GM19239 (cell line): ENCODE data around the gene SLC19A1.

Source experiments
- DNase-seq: peaks from one replicate; pipeline ENCODE4 v3.0.0; 2011; ENCODE audit warnings: low spot score; ENCODE audit not compliant: insufficient read length
- FAIRE-seq: peaks from 2 replicates; lab custom pipeline; 2011; peaks lifted over from hg19 to GRCh38; lab: Jason Lieb, UNC

SLC19A1 gene

GRCh38 chr21:45497846-45498645, 44.2 kb downstream of the SLC19A1 start:
- no peak for FAIRE-seq

DNA sequence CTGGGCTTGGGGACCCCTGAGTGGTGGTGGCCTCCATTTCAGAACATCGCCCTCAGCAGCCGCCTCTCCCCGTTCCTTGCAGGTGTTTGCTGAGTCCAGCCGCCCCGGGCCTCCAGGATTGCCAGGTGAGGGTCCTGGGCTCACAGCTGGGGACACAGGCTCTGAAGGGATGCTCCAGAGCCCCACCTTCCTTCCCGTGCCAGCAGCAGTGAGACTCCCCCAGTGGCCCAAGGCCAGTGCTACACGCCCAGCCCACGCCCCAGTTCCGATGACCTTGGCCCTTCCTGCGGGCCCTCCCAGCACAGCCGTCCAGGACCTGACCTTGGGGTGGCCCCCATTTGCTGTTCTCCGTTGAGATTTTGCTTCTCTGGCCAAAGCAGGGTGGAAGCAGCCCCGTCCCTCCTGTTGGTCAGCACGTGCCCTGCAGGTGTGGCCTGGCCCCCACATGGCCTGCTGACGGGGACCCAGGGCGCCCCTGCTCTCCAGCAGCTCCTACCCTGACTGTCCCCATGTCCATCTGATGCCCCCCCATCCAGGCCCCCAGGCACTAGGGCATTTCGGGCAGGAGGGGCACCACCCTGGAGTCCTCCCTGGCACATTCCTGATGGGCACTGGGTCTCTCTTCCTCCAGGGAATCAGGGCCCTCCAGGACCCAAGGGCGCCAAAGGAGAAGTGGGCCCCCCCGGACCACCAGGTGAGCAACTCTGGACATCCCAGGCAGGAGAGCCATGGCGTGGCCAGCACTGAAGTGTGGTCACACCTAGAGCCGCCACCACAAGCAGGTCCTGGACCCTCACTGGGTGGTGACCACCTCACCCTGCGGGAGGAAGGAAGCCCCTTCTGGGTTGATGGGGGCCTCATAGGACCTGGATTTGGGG, 45.0 kb downstream of the SLC19A1 start:
- DNase-seq (no peak), FAIRE-seq (no peak)

More at GRCh38 chr21:45497846-45498645, 44.2 kb downstream of the SLC19A1 start:
- DNase-seq: no peak

GRCh38 chr21:45496151-45496967, 45.9 kb downstream of the SLC19A1 start:
- FAIRE-seq: no peak
- no peak for DNase-seq

DNA sequence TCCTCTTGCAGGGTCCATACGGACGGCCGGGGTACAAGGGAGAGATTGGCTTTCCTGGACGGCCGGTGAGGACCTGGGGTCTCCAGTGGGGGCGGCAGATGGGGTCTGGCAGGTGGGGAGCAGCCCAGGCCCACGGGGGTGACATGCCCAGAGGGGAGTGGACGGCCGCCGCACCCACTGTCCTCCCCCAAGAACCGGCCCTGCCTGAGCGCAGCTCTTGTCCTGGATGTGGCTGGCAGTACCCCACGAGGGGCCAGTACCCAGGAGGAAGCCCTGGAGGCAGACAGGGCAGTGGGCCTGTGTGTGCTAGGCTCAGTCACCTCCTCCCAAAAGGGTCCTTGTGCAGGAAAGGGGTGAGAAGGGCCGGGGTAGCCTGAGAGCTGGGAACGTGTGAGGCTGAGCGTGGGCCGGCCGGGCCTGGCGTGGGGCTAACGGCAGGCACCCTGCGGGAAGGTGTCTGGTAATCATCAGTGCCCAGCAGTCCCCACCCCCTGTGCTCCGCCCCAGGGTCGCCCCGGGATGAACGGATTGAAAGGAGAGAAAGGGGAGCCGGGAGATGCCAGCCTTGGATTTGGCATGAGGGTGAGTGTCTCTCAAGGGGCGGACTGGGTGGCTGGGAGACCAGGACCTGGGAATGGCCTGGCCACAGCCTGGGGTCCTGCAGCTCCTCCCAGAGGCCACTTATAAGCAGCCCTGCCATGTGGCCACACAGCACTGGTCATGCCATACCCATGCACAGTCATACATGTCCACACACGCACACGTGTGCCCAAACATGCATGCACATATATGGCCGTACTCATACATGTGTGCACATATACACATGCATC, 47.2 kb downstream of the SLC19A1 start:
- DNase-seq: no peak
- FAIRE-seq: no peak

GRCh38 chr21:45494135-45494850, 47.9 kb downstream of the SLC19A1 start:
- FAIRE-seq (no peak), DNase-seq (no peak)

GRCh38 chr21:45493401-45494001, 48.7 kb downstream of the SLC19A1 start:
- DNase-seq (no peak), FAIRE-seq (no peak)

GRCh38 chr21:45492765-45493164, 49.5 kb downstream of the SLC19A1 start:
- FAIRE-seq (no peak), DNase-seq (no peak)

DNA sequence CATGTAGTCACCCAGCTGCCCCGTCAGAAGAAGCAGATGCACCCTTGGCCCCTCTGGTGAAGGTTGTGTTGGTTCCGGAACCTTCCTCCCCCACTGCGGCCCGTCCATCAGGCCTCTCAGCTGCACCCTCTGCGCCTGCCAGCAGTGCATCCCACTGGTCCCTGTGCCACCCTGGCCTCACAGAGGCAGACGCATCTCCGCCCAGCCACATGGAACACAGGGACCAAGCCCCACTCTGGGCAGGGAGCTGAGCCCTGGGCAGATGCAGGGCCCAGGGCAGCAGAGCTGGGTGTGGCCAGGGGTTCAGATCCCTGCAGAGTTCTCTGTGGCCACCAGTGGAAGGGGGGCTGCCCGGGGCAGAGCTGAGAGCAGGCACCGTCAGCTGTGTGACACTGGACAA, 50.6 kb downstream of the SLC19A1 start:
- FAIRE-seq: no peak
- DNase-seq: no peak

- FAIRE-seq: no peak
- DNase-seq: no peak
Observed at GRCh38 chr21:45491056-45491455, 51.2 kb downstream of the SLC19A1 start.

DNA sequence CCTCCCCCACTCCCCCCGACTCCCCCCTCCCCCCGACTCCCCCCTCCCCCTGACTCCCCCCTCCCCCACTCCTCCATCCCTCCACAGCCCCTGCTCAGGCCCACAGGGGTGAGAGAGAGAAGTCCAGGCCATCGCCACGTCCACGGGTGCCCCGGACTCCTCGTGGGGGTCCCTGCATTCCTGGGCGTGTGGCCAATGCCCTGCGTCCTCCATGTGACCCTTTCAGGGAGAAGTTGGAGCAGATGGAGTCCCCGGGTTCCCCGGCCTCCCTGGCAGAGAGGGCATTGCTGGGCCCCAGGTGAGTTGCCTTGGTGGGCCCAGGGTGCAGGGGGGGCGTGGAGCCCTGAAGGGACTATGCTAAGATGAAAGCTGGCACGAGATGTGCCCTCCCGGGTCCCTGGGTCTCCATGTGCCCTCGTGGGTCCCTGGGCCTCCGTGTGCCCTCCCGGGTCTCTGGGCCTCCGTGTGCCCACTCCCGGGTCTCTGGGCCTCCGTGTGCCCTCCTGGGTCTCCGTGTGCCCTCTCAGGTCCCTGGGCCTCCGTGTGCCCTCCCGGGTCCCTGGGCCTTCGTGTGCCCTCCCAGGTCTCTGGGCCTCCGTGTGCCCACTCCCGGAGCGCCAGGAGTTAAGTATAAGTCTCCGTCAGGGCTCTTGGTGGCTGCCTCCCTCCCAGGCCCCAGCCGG, 52.0 kb downstream of the SLC19A1 start:
- FAIRE-seq (no peak), DNase-seq (no peak)

- FAIRE-seq: no peak
- no peak for DNase-seq
Observed at GRCh38 chr21:45489722-45489982, 52.6 kb downstream of the SLC19A1 start.

- no peak for DNase-seq
- FAIRE-seq: no peak
Observed at GRCh38 chr21:45488931-45489721, 53.1 kb downstream of the SLC19A1 start.

GRCh38 chr21:45487891-45488600, 54.2 kb downstream of the SLC19A1 start:
- FAIRE-seq: no peak
- no peak for DNase-seq

DNA sequence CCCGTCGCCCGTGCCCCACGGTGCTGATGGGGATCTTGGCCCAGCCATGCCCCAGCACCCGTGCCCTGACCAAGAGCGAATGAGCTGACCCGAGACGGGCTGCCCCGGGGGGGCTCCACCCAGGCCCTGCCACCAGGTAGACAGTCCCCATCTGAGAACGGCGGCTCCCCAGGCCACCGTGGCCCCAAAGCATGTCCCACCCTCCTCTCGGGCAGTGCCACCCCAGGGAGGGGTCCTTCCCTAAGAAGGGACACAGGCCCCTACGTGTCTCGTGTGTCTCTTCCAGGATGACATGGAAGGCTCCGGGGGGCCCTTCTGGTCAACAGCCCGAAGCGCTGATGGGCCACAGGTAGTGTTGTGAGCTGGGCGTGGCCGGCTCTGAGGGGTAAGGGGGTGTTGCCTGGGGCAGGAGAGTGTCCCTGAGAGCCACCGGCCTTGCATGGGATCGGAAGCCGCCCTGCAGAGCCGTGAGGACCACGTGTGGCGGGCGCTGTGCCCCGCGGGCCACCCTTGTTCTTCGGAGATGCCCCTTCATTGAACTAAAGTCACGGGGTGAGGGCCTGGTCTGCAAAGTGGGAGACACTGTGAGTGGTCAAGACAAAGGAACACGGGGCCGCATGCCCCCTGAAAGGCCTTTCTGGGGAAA, 55.0 kb downstream of the SLC19A1 start:
- FAIRE-seq: no peak
- no peak for DNase-seq

GRCh38 chr21:45486443-45487160, 55.6 kb downstream of the SLC19A1 start:
- DNase-seq: no peak
- FAIRE-seq: no peak
